Endothelial cell (in vitro differentiated cells): Measurements from ENCODE around the gene CSNK1A1. TPM values are rescaled to one million over a fixed set of nuclear protein-coding genes. Genes with fewer than 3 reads are reported as not detected.
"Not testable (repeated sequence)": the region's sequence is repeated elsewhere in the genome, so short reads cannot be mapped to it uniquely, and the experiment has no call there.

Experiments
- DNase-seq: peaks from one replicate; pipeline ENCODE4 v3.0.0; 2021; ENCODE audit warnings: low spot score
- H3K27ac Mint-ChIP-seq: one replicate; pipeline ENCODE4 v1.8.0; 2021; ENCODE audit warnings: mixed read lengths, inconsistent platforms; ENCODE audit not compliant: unreplicated experiment
- H3K27me3 Mint-ChIP-seq: one replicate; pipeline ENCODE4 v1.8.0; 2021; ENCODE audit warnings: mild to moderate bottlenecking, moderate library complexity, mixed read lengths, inconsistent platforms; ENCODE audit not compliant: unreplicated experiment
- H3K36me3 Mint-ChIP-seq: one replicate; pipeline ENCODE4 v1.8.0; 2021; ENCODE audit warnings: mild to moderate bottlenecking, low read depth, mixed read lengths, inconsistent platforms; ENCODE audit not compliant: unreplicated experiment
- H3K4me1 Mint-ChIP-seq: one replicate; pipeline ENCODE4 v1.8.0; 2021; ENCODE audit warnings: mild to moderate bottlenecking, mixed read lengths, inconsistent platforms; ENCODE audit not compliant: unreplicated experiment
- H3K4me3 Mint-ChIP-seq: one replicate; pipeline ENCODE4 v1.8.0; 2021; ENCODE audit warnings: mild to moderate bottlenecking, mixed read lengths, inconsistent platforms; ENCODE audit not compliant: unreplicated experiment
- H3K9me3 Mint-ChIP-seq: one replicate; pipeline ENCODE4 v1.8.0; 2021; ENCODE audit warnings: mixed read lengths, inconsistent platforms; ENCODE audit not compliant: unreplicated experiment
- total RNA-seq: library from RNA; stranded (reverse); fragmentation: NEBNext Ultra II Directional; extraction: Animal tissue kit (Norgen Biotek cat#: 25700); gene quantifications from one replicate; pipeline ENCODE4 v1.2.1, GENCODE V29; 2021; ENCODE audit not compliant: unreplicated experiment
- TF ChIP-seq, protein P1 (sequence below): fragments of 200-600 bp; sonication (generic); IDR thresholded peaks from one replicate; pipeline ENCODE4 v1.5.0; 2021; ENCODE audit warnings: antibody characterized with exemption; ENCODE audit not compliant: unreplicated experiment

The CSNK1A1 gene
- total RNA-seq, 1 donor from 2014 or later: 242 TPM

DNA sequence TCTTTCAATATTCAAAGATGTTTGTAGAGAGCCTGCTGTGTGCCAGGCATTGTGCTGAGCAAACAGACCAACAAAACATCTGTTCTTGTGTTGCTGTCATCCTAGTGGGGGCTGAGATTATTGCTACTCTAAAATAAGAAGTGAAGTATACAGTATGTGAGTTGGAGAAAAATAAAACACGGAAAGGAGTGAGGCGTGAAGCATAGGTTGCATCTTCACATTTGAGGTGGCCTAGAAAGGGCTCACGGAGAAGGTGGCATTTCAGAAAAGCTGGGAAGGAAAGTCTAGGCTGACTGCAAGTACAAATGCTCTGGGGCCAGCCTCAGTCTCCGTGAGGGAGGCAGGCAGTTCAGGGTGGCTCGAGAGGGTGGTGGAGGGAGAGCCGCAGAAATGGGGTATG is 80.3 kb downstream of the CSNK1A1 start:
- TF ChIP-seq, protein P1, sequence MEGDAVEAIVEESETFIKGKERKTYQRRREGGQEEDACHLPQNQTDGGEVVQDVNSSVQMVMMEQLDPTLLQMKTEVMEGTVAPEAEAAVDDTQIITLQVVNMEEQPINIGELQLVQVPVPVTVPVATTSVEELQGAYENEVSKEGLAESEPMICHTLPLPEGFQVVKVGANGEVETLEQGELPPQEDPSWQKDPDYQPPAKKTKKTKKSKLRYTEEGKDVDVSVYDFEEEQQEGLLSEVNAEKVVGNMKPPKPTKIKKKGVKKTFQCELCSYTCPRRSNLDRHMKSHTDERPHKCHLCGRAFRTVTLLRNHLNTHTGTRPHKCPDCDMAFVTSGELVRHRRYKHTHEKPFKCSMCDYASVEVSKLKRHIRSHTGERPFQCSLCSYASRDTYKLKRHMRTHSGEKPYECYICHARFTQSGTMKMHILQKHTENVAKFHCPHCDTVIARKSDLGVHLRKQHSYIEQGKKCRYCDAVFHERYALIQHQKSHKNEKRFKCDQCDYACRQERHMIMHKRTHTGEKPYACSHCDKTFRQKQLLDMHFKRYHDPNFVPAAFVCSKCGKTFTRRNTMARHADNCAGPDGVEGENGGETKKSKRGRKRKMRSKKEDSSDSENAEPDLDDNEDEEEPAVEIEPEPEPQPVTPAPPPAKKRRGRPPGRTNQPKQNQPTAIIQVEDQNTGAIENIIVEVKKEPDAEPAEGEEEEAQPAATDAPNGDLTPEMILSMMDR: no peak
- H3K4me1 Mint-ChIP-seq: no peaks in the 10 kb centered on the region
- no peak for DNase-seq
- no peaks in the 10 kb centered on the region for H3K9me3 Mint-ChIP-seq
- peaks cover 8% of the 10 kb centered on the region for H3K27me3 Mint-ChIP-seq
- no peak overlapping the region for H3K4me3 Mint-ChIP-seq
- peaks cover 4% of the 10 kb centered on the region for H3K36me3 Mint-ChIP-seq
- H3K27ac Mint-ChIP-seq: no peak overlapping the region

DNA sequence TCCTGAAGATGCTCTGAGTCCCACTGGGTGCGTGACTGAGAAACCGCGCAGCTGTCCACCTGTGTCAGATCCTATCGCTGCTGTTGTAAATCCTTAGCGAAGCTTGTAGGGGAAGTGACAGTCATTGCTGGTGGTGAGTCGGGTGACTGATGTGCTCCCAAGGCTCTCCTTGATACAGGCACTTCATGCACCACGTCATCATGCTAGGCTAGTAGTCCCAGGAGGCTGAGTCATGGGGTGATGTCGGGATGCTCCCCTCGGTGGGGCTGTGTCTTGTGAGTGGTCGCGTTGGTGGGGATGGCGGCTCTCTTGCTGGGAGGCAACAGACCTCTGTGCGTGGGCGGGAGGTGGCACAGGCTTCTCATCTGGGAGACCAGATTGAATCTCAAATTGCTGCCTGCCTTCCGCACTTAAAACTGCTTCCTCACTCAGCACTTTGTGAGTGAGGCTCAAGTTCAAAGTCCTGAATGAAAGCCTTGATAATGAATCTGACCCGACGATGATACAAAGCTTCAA is 84.7 kb downstream of the CSNK1A1 start:
- DNase-seq: no peak
- Mint-ChIP-seq H3K9me3 (no peaks in the 10 kb centered on the region), H3K27me3 (peaks cover 9% of the 10 kb centered on the region), H3K4me3 (no peak overlapping the region), H3K36me3 (peaks cover 4% of the 10 kb centered on the region), H3K4me1 (peaks cover 16% of the 10 kb centered on the region), H3K27ac (no peak overlapping the region)
- TF ChIP-seq, protein P1: no peak

DNA sequence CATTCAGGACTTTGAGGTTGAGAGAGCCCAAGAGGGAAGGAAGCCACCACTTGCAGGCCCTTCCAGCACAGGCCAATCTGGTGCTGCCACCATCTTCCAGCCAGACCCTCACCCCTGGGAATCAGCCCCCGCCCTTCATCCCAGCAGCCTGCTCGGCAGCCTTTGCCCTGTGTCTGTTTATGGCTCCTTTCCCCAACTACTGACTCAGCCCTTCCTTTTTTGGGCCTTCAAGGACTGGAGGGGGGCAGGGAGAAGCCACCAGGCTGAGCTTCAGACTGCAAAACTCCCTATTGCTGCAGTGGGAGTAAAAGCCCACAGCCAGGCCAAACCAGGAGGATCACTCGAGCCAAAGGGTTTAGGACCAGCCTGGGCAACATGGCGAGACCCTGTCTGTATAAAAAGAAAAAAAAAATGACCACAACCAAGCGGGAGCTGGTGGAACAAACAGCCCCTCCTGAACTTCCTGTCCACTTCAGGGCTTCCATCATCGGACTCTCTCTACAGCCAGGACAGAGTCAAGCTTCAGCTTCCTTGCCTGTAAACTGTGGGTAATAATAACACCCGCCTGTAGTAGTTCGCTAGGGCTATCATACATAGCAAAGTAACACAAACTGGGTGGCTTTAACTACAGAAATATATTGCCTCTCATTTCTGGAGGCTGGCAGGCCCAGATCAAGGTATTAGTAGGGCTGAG is 86.3 kb downstream of the CSNK1A1 start:
- DNase-seq: no peak
- TF ChIP-seq, protein P1: no peak
- Mint-ChIP-seq H3K4me1 (peaks cover 16% of the 10 kb centered on the region), H3K27ac (no peak overlapping the region), H3K9me3 (no peaks in the 10 kb centered on the region), H3K27me3 (peaks cover 7% of the 10 kb centered on the region), H3K4me3 (no peak overlapping the region), H3K36me3 (no peaks in the 10 kb centered on the region)

DNA sequence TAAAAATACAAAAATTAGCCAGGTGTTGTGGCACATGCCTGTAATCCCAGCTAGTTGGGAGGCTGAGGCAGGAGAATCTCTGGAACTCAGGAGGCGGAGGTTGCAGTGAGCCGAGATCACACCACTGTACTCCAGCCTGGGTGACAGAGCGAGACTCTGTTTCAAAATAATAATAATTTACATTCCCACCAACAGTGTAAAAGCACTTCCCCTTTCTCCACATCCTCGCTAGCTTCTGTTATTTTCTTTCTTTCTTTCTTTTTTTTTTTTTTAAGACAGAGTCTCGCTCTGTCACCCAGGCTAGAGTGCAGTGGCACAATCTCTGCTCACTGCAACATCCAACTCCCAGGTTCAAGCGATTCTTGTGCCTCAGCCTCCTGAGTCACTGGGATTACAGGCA is 89.3 kb downstream of the CSNK1A1 start:
- H3K4me3 Mint-ChIP-seq, H3K27ac Mint-ChIP-seq, H3K9me3 Mint-ChIP-seq, H3K27me3 Mint-ChIP-seq, DNase-seq, H3K36me3 Mint-ChIP-seq: not testable (repeated sequence)
- peaks cover 17% of the 10 kb centered on the region for H3K4me1 Mint-ChIP-seq

DNA sequence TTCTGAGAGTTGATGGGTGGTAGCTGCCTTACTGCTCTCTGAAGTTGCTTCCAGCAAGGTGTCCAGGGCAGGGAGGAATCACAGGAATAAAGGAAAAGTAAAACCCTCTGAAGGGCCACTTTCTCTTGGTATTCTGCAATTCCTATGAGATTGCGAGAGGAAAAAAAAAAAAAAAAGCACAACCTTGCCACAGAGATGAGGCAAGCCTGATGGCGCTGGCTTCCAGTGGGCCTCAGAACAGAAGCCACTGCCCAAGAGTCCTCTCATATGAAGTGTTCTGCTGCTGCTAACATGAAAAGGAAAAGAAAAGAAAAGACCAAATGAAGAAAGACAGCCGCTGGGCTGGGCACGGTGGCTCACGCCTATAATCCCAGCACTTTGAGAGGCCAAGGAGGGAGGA is 91.3 kb downstream of the CSNK1A1 start:
- Mint-ChIP-seq H3K27ac (no peak overlapping the region), H3K36me3 (no peaks in the 10 kb centered on the region), H3K4me3 (no peak overlapping the region), H3K4me1 (peaks cover 27% of the 10 kb centered on the region), H3K9me3 (no peaks in the 10 kb centered on the region), H3K27me3 (peaks cover 5% of the 10 kb centered on the region)
- TF ChIP-seq, protein P1: no peak
- no peak for DNase-seq
